K562 (cell line): ENCODE measurements around the gene CCL15. TPM values are rescaled to one million over a fixed set of nuclear protein-coding genes. Genes with fewer than 3 reads are reported as not detected.

Experiments used
- ATAC-seq: fragments of 200-7000 bp; cut with Tn5 transposase; 3 replicates; pipeline ENCODE4 v1.9.1; 2020; ENCODE audit warnings: moderate library complexity
- BruUV-seq: library from RNA; stranded (reverse); fragments of 400-500 nt; replicated peaks from 2 replicates; lab custom pipeline; 2021; lab: Mats Ljungman, UMichigan
- CTCF ChIA-PET: fragments of 300-600 bp; formaldehyde crosslinking; extraction: SDS; loops from one replicate; lab custom pipeline; 2021; ENCODE audit warnings: low intra/inter-chr PET ratio; lab: Yijun Ruan, JAX
- POLR2A ChIA-PET: fragments of 300-600, 350-650 bp; sonication (Branson Sonifier 250); formaldehyde crosslinking; extraction: SDS; loops from one replicate; lab custom pipeline; 2021; ENCODE audit warnings: antibody characterized with exemption, inconsistent platforms; lab: Yijun Ruan, JAX
- DNase-seq, 4 experiments: peaks; one replicate each; pipeline versions ENCODE4 v3.0.0 to v3.0.0-alpha.2; 2011 to 2018; ENCODE audit warnings: low spot score in 3 of 4, mixed read lengths in 3 of 4; ENCODE audit errors: extremely low read depth in 1 of 4
- FAIRE-seq: peaks from 2 replicates; lab custom pipeline; 2011; peaks lifted over from hg19 to GRCh38; lab: Jason Lieb, UNC
- H2AFZ ChIP-seq: 2 replicates; pipeline ENCODE4 v1.6.0; 2011; ENCODE audit warnings: low read depth, low read length, control low read depth, inconsistent platforms
- H3K27ac ChIP-seq: fragments of 200-600 bp; 3 replicates; pipeline ENCODE4 v1.8.0; 2011; ENCODE audit warnings: low read depth, mild to moderate bottlenecking, control low read depth, inconsistent platforms, low read length, moderate library complexity, mixed read lengths; ENCODE audit errors: extremely low read depth
- H3K27me3 ChIP-seq, 2 experiments: fragments of 300-600 bp in 1 of 2; 2 replicates in 1 of 2; 3 replicates in 1 of 2; pipeline versions ENCODE4 v1.6.0 to v1.8.0; 2011; ENCODE audit warnings: inconsistent platforms in 2 of 2, low read length in 2 of 2, mild to moderate bottlenecking in 1 of 2, mixed read lengths in 1 of 2, moderate library complexity in 1 of 2; ENCODE audit not compliant: control insufficient read depth in 2 of 2, insufficient read depth in 2 of 2
- H3K36me3 ChIP-seq: fragments of 300-600 bp; 3 replicates; pipeline ENCODE4 v1.8.0; 2011; ENCODE audit warnings: mild to moderate bottlenecking, low read length, inconsistent platforms; ENCODE audit not compliant: control insufficient read depth, insufficient read depth
- H3K4me1 ChIP-seq, 2 experiments: fragments of 200-600 bp in 1 of 2; replicated peaks in 1 of 2; 2 replicates in 1 of 2; 3 replicates in 1 of 2; pipeline versions ENCODE4 v1.5.1 to v1.8.0; 2011; ENCODE audit warnings: inconsistent platforms in 2 of 2, low read length in 2 of 2, mild to moderate bottlenecking in 1 of 2, mixed read lengths in 1 of 2, moderate library complexity in 1 of 2; ENCODE audit not compliant: control insufficient read depth in 2 of 2, insufficient read depth in 2 of 2
- H3K4me2 ChIP-seq: 2 replicates; pipeline ENCODE4 v1.6.1; 2011; ENCODE audit warnings: low read length, control low read depth, inconsistent platforms, mixed read lengths; ENCODE audit not compliant: insufficient read depth
- H3K4me3 ChIP-seq: fragments of 200-600 bp; sonication (generic), shearing (Covaris generic); 2 replicates; pipeline ENCODE4 v1.5.1; 2016; ENCODE audit warnings: control low read depth, inconsistent platforms
- H3K79me2 ChIP-seq: fragments of 200-600 bp; 3 replicates; pipeline ENCODE4 v1.8.0; 2011; ENCODE audit warnings: low read length, inconsistent platforms; ENCODE audit not compliant: control insufficient read depth, insufficient read depth
- H3K9ac ChIP-seq, 2 experiments: 2 replicates each; pipeline versions ENCODE4 v1.6.0 to v1.6.1; 2011; ENCODE audit warnings: low read depth in 2 of 2, low read length in 2 of 2, control low read depth in 1 of 2, inconsistent platforms in 1 of 2, mild to moderate bottlenecking in 1 of 2, mixed read lengths in 1 of 2; ENCODE audit not compliant: insufficient read depth in 1 of 2
- H3K9me1 ChIP-seq: one replicate; pipeline ENCODE4 v1.6.0; 2011; ENCODE audit warnings: inconsistent platforms, mild to moderate bottlenecking, low read length, moderate library complexity; ENCODE audit not compliant: control insufficient read depth, insufficient read depth
- H3K9me3 ChIP-seq: replicated peaks from 2 replicates; pipeline ENCODE4 v1.5.1; 2011; ENCODE audit warnings: low read depth, low read length, inconsistent platforms; ENCODE audit not compliant: control insufficient read depth, insufficient read depth
- H4K20me1 ChIP-seq: replicated peaks from 2 replicates; pipeline ENCODE4 v1.6.1; 2011; ENCODE audit warnings: low read length, inconsistent platforms, mixed read lengths; ENCODE audit not compliant: control insufficient read depth, insufficient read depth
- CSDE1 ChIP-seq, 2 experiments: fragments of 450-650 bp; IDR thresholded peaks; 2 replicates each; pipeline ENCODE4 v1.6.1; 2016; ENCODE audit warnings: mild to moderate bottlenecking in 1 of 2
- FIP1L1 ChIP-seq: fragments of 200-400 bp; formaldehyde crosslinking; IDR thresholded peaks from 2 replicates; pipeline ENCODE4 v1.6.1; 2018; ENCODE audit warnings: mild to moderate bottlenecking, low read depth, low read length; ENCODE audit not compliant: poor library complexity, severe bottlenecking
- HEY1 ChIP-seq: fragments of 250-450 bp; sonication (Bioruptor Pico); IDR thresholded peaks from 2 replicates; pipeline ENCODE4 v1.5.0; 2020; ENCODE audit warnings: mild to moderate bottlenecking, moderate library complexity, borderline replicate concordance
- PHF20 ChIP-seq: fragments of 450-650 bp; IDR thresholded peaks from 2 replicates; pipeline ENCODE4 v1.6.1; 2018; ENCODE audit not compliant: partially characterized antibody
- STAT5A ChIP-seq: IDR thresholded peaks from 2 replicates; pipeline ENCODE4 v1.6.1; 2012; ENCODE audit warnings: low read length, inconsistent platforms, borderline replicate concordance
- WHSC1 ChIP-seq: IDR thresholded peaks from one replicate; pipeline ENCODE4 v1.6.1; 2012; ENCODE audit warnings: low read length, control low read depth, inconsistent platforms
- WGBS: fragments of 100-300 bp; shearing (Covaris generic); methylation state at CpG from one replicate; pipeline ENCODE4 v1.1.6; 2016; ENCODE audit warnings: low coverage, mixed read lengths; ENCODE audit not compliant: insufficient coverage; ENCODE audit errors: missing lambda C conversion rate; 5-methylcytosine and 5-hydroxymethylcytosine counted together
- in situ Hi-C: fragments of 300-500 bp; cut with MboI; formaldehyde crosslinking; loops from 4 replicates; pipeline ENCODE4 v1.15.0; 2018; ENCODE audit warnings: inconsistent platforms, mixed read lengths
- intact Hi-C: fragments of 100-400 bp; cut with micrococcal nuclease; formaldehyde crosslinking; loops from 2 replicates; pipeline ENCODE4 v1.14.2; 2022
- polyA plus RNA-seq, 8 experiments: library from polyadenylated mRNA; depleted of rRNA in 4 of 8; stranded (reverse) in 5 of 8; unstranded in 3 of 8; fragments of >200 nt; fragmentation: Nextera tagmentation in 2 of 8; fragmentation: Illumina TruSeq in 1 of 8; extraction: Ambion mirVana in 2 of 8; extraction: Trizol in 1 of 8; gene quantifications; 2 replicates each; pipeline versions ENCODE4 v1.2.1 to v1.2.3, GENCODE V29; 2011 to 2014; ENCODE audit warnings: inconsistent platforms in 1 of 8, missing spikeins in 1 of 8
- total RNA-seq, 7 experiments: library from RNA; depleted of rRNA in 6 of 7; stranded (reverse); fragments of >200 nt in 6 of 7; fragmentation: Illumina TruSeq in 2 of 7; extraction: Trizol in 2 of 7; gene quantifications; 2 replicates each; pipeline versions ENCODE4 v1.2.1 to v1.2.3, GENCODE V29; 2011 to 2021; ENCODE audit warnings: low replicate concordance in 1 of 7
- TF ChIP-seq, protein P1 (sequence below): fragments of 450-650 bp; formaldehyde crosslinking; IDR thresholded peaks from 2 replicates; pipeline ENCODE4 v1.4.0; 2020; ENCODE audit warnings: mild to moderate bottlenecking, mixed read lengths

Gene CCL15
- total and polyA plus RNA-seq, 9 of the 15 experiments (the other 6 are each of a cell fraction or from before 2014, with no cell fraction given) = not detected

DNA sequence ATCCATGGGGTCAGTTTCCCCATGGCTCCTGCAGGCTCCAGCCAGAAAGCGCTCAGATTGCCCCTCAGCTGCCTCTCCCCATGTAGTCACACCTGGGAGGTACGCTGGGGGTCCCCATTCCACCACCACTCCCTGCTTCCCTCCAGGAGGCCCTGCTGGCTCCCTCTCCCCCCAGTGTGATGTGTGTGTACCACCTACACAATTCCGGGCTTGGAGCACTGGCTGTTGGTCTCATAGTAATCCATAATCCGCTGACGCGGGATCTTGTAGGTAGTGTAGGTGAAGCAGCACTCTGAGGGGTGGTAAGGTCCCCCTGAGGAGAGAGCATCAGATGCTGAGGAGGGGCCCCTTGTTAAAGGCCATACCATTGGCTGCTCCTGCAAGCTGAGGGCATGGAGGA, 17.2 kb downstream of the CCL15 start:
- Histone ChIP-seq H3K4me1 (no peaks in the 10 kb centered on the region), H3K27ac (no peak overlapping the region), H3K36me3 (no peaks in the 10 kb centered on the region)
- DNase-seq = no peak
- no peak for ATAC-seq
- TF ChIP-seq, protein P1, sequence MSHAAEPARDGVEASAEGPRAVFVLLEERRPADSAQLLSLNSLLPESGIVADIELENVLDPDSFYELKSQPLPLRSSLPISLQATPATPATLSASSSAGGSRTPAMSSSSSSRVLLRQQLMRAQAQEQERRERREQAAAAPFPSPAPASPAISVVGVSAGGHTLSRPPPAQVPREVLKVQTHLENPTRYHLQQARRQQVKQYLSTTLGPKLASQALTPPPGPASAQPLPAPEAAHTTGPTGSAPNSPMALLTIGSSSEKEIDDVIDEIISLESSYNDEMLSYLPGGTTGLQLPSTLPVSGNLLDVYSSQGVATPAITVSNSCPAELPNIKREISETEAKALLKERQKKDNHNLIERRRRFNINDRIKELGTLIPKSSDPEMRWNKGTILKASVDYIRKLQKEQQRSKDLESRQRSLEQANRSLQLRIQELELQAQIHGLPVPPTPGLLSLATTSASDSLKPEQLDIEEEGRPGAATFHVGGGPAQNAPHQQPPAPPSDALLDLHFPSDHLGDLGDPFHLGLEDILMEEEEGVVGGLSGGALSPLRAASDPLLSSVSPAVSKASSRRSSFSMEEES (CRISPR knock-in tag) = no peak
- TF ChIP-seq PHF20 = no peak
- no peak for TF ChIP-seq FIP1L1
- no peak for TF ChIP-seq CSDE1 (IDR thresholded peaks at IDR 0.05)
- no peak for TF ChIP-seq STAT5A
- TF ChIP-seq HEY1 (CRISPR knock-in tag) = no peak
- no peak for TF ChIP-seq WHSC1
- TF ChIP-seq, all 486 proteins: peak for 0
- H3K27me3 ChIP-seq = peaks cover 8 to 41% of the 10 kb centered on the region in 2 experiments; a peak in 4 of 5 replicates
- no TSS peak for BruUV-seq
- CTCF ChIA-PET = no interaction called here
- no peaks in the 10 kb centered on the region for H3K79me2 ChIP-seq
- no peak overlapping the region for H3K9ac ChIP-seq
- in situ Hi-C loops (no loop called here), intact Hi-C loops (no loop called here)
- no peak overlapping the region for H3K4me3 ChIP-seq
- 0% methylated on average over 6 of the region's 6 CpGs for WGBS
- no peak overlapping the region for H3K4me2 ChIP-seq
- no peaks in the 10 kb centered on the region for H3K9me1 ChIP-seq
- no peaks in the 10 kb centered on the region for H3K9me3 ChIP-seq
- no peak overlapping the region for H2AFZ ChIP-seq
- FAIRE-seq = no peak
- no peaks in the 10 kb centered on the region; the same call in 1 of the 2 replicates for H4K20me1 ChIP-seq
- POLR2A ChIA-PET = no interaction called here
